SK-N-SH treated with all-trans-retinoic acid at 6 μM for 48 hours (cell line): Measurements from ENCODE around the gene PIGU.
"Not testable (repeated sequence)": the region's sequence is repeated elsewhere in the genome, so short reads cannot be mapped to it uniquely, and the experiment has no call there.

Source experiments
- ATAC-seq: fragments of 200-7000 bp; cut with Tn5 transposase; 3 replicates; pipeline ENCODE4 v1.9.1; 2020; ENCODE audit warnings: mild to moderate bottlenecking, moderate library complexity
- ARNTL ChIP-seq: fragments of 450-650 bp; formaldehyde crosslinking; IDR thresholded peaks from 2 replicates; pipeline ENCODE4 v1.5.0; 2020; ENCODE audit warnings: low read depth, mild to moderate bottlenecking, moderate library complexity, borderline replicate concordance
- BACH2 ChIP-seq: fragments of 250-450 bp; sonication (Bioruptor Pico); IDR thresholded peaks from 2 replicates; pipeline ENCODE4 v1.9.0; 2021; ENCODE audit warnings: mild to moderate bottlenecking, borderline replicate concordance
- CSDC2 ChIP-seq: fragments of 250-450 bp; sonication (Bioruptor Pico); IDR thresholded peaks from 2 replicates; pipeline ENCODE4 v1.5.0; 2020; ENCODE audit warnings: mild to moderate bottlenecking, moderate library complexity
- GLIS3 ChIP-seq: fragments of 250-450 bp; sonication (Bioruptor Pico); IDR thresholded peaks from 2 replicates; pipeline ENCODE4 v1.5.0; 2020; ENCODE audit warnings: mild to moderate bottlenecking, moderate library complexity
- ISL1 ChIP-seq: fragments of 250-450 bp; sonication (Bioruptor Pico); IDR thresholded peaks from 2 replicates; pipeline ENCODE4 v2.1.2; 2022; ENCODE audit warnings: mild to moderate bottlenecking, moderate library complexity
- OSR1 ChIP-seq: fragments of 250-450 bp; sonication (Bioruptor Pico); IDR thresholded peaks from 2 replicates; pipeline ENCODE4 v1.8.0; 2022; ENCODE audit warnings: moderate library complexity, mild to moderate bottlenecking, inconsistent platforms
- POU6F1 ChIP-seq: fragments of 250-450 bp; sonication (Bioruptor Pico); IDR thresholded peaks from 2 replicates; pipeline ENCODE4 v1.8.0; 2021; ENCODE audit warnings: low read depth, mild to moderate bottlenecking, moderate library complexity, borderline replicate concordance
- PPARA ChIP-seq: fragments of 250-450 bp; sonication (Bioruptor Pico); IDR thresholded peaks from 2 replicates; pipeline ENCODE4 v1.5.0; 2020; ENCODE audit warnings: mild to moderate bottlenecking, borderline replicate concordance
- RARB ChIP-seq: fragments of 250-450 bp; sonication (Bioruptor Pico); IDR thresholded peaks from 2 replicates; pipeline ENCODE4 v1.8.0; 2021; ENCODE audit warnings: mild to moderate bottlenecking, moderate library complexity
- SNAI2 ChIP-seq: fragments of 250-450 bp; sonication (Bioruptor Pico); IDR thresholded peaks from 2 replicates; pipeline ENCODE4 v1.5.0; 2020; ENCODE audit warnings: mild to moderate bottlenecking, moderate library complexity
- TCF4 ChIP-seq: fragments of 250-450 bp; sonication (Bioruptor Pico); IDR thresholded peaks from 2 replicates; pipeline ENCODE4 v1.8.0; 2021; ENCODE audit warnings: mild to moderate bottlenecking, moderate library complexity, borderline replicate concordance
- TOX ChIP-seq: fragments of 250-450 bp; sonication (Bioruptor Pico); IDR thresholded peaks from 2 replicates; pipeline ENCODE4 v1.8.0; 2021; ENCODE audit warnings: mild to moderate bottlenecking, moderate library complexity, borderline replicate concordance
- ZC3H10 ChIP-seq: fragments of 250-450 bp; sonication (Bioruptor Pico); IDR thresholded peaks from 2 replicates; pipeline ENCODE4 v1.5.1; 2021; ENCODE audit warnings: mild to moderate bottlenecking, moderate library complexity
- ZFP3 ChIP-seq: fragments of 250-450 bp; sonication (Bioruptor Pico); IDR thresholded peaks from 2 replicates; pipeline ENCODE4 v1.5.0; 2020; ENCODE audit warnings: mild to moderate bottlenecking, moderate library complexity
- ZFP30 ChIP-seq: fragments of 450-650 bp; formaldehyde crosslinking; IDR thresholded peaks from 2 replicates; pipeline ENCODE4 v1.5.0; 2022; ENCODE audit warnings: mild to moderate bottlenecking, moderate library complexity
- ZNF565 ChIP-seq: fragments of 450-650 bp; formaldehyde crosslinking; conservative IDR thresholded peaks from 2 replicates; pipeline ENCODE4 v1.5.0; 2020; ENCODE audit warnings: low read depth, mild to moderate bottlenecking, moderate library complexity
- ZNF70 ChIP-seq: fragments of 450-650 bp; formaldehyde crosslinking; IDR thresholded peaks from 2 replicates; pipeline ENCODE4 v1.5.0; 2020; ENCODE audit warnings: mild to moderate bottlenecking, moderate library complexity
- TF ChIP-seq, protein P1 (sequence below): fragments of 250-450 bp; sonication (Bioruptor Pico); IDR thresholded peaks from 2 replicates; pipeline ENCODE4 v1.5.0; 2020; ENCODE audit warnings: mild to moderate bottlenecking, moderate library complexity
- TF ChIP-seq, protein P2 (sequence below): fragments of 250-450 bp; sonication (Bioruptor Pico); IDR thresholded peaks from 2 replicates; pipeline ENCODE4 v1.5.1; 2020; ENCODE audit warnings: low read depth, mild to moderate bottlenecking, moderate library complexity
- TF ChIP-seq, protein P3 (sequence below): fragments of 250-450 bp; sonication (Bioruptor Pico); IDR thresholded peaks from 2 replicates; pipeline ENCODE4 v1.5.1; 2021; ENCODE audit warnings: mild to moderate bottlenecking, moderate library complexity

PIGU gene

DNA sequence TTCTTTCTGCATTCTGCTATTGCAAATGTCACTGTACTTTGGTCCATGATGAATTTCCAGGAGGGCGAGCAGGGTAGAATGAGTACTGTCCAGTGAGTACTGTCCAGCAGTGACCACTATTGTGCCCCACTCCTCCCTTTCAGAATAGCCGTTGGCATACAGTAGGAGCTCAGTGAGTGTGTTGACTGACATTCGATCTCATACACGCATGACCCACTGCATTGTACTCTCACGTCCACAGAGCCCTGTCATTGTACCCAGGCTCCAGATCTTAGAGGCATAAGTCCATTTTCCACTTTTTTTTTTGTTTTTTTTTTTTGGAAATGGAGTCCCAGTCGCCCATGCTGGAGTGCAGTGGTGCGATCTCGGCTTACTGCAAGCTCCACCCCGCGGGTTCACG is 152.5 kb downstream of the PIGU start:
- TF ChIP-seq GLIS3 (CRISPR knock-in tag) (no peak), POU6F1 (CRISPR knock-in tag) (no peak), RARB (no peak), CSDC2 (CRISPR knock-in tag) (no peak), OSR1 (no peak), ARNTL (CRISPR knock-in tag) (no peak), ZFP30 (CRISPR knock-in tag) (no peak), ZFP3 (CRISPR knock-in tag) (no peak), ISL1 (no peak), ZNF565 (no peak), ZC3H10 (no peak), SNAI2 (CRISPR knock-in tag) (no peak), ZNF70 (CRISPR knock-in tag) (no peak), TOX (CRISPR knock-in tag) (no peak), BACH2 (no peak), PPARA (CRISPR knock-in tag) (no peak)
- TF ChIP-seq, protein P1, sequence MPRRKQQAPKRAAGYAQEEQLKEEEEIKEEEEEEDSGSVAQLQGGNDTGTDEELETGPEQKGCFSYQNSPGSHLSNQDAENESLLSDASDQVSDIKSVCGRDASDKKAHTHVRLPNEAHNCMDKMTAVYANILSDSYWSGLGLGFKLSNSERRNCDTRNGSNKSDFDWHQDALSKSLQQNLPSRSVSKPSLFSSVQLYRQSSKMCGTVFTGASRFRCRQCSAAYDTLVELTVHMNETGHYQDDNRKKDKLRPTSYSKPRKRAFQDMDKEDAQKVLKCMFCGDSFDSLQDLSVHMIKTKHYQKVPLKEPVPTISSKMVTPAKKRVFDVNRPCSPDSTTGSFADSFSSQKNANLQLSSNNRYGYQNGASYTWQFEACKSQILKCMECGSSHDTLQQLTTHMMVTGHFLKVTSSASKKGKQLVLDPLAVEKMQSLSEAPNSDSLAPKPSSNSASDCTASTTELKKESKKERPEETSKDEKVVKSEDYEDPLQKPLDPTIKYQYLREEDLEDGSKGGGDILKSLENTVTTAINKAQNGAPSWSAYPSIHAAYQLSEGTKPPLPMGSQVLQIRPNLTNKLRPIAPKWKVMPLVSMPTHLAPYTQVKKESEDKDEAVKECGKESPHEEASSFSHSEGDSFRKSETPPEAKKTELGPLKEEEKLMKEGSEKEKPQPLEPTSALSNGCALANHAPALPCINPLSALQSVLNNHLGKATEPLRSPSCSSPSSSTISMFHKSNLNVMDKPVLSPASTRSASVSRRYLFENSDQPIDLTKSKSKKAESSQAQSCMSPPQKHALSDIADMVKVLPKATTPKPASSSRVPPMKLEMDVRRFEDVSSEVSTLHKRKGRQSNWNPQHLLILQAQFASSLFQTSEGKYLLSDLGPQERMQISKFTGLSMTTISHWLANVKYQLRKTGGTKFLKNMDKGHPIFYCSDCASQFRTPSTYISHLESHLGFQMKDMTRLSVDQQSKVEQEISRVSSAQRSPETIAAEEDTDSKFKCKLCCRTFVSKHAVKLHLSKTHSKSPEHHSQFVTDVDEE (CRISPR knock-in tag) = no peak
- TF ChIP-seq, protein P2, sequence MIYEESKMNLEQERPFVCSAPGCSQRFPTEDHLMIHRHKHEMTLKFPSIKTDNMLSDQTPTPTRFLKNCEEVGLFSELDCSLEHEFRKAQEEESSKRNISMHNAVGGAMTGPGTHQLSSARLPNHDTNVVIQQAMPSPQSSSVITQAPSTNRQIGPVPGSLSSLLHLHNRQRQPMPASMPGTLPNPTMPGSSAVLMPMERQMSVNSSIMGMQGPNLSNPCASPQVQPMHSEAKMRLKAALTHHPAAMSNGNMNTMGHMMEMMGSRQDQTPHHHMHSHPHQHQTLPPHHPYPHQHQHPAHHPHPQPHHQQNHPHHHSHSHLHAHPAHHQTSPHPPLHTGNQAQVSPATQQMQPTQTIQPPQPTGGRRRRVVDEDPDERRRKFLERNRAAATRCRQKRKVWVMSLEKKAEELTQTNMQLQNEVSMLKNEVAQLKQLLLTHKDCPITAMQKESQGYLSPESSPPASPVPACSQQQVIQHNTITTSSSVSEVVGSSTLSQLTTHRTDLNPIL (CRISPR knock-in tag) = no peak
- TF ChIP-seq, protein P3, sequence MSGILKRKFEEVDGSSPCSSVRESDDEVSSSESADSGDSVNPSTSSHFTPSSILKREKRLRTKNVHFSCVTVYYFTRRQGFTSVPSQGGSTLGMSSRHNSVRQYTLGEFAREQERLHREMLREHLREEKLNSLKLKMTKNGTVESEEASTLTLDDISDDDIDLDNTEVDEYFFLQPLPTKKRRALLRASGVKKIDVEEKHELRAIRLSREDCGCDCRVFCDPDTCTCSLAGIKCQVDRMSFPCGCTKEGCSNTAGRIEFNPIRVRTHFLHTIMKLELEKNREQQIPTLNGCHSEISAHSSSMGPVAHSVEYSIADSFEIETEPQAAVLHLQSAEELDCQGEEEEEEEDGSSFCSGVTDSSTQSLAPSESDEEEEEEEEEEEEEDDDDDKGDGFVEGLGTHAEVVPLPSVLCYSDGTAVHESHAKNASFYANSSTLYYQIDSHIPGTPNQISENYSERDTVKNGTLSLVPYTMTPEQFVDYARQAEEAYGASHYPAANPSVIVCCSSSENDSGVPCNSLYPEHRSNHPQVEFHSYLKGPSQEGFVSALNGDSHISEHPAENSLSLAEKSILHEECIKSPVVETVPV (CRISPR knock-in tag) = no peak
- no peak for ATAC-seq

DNA sequence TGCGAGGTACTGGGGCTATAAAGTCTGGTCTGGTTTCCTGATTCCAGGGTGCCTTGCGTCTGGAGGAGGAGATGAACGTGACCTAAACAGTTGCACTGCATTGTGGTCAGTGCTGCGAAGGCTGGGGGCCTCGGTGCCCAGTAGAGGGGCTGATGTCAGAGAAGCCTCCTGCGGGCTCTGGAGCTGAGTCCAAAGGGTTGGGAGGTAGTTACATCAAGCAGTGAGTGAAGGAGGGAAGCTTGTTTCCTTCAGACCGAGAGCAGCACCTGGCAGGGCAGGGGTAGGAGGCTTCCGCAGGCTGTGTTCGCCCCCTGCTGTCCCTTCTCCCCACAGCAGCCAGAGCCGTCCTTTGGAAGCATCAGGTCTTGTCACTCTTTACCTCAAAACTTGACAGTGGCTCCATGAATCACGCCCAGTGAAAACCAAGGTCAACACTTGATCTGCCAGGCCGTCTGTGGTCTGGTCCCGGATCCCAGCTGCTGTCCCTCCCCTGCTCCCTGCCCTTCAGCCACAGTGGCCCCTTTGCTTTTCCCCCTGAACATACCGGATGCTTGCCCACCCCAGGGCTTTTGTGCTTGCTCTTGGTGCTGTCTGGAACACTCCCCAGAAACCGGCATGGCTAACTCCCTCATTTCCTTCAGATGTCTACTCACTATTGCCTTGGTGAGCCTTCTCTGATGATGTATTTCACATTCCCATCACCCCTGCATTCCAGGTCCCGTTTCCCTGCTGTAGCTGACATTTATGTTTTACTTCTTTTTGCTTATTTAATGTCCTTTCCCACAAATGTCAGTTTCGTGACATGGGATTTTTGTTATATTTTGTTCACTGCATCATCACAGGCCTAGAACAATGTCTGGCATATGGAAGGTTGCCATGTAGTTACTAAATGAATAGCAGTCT is 153.7 kb downstream of the PIGU start:
- TF ChIP-seq ZNF70 (CRISPR knock-in tag) = no peak
- no peak for TF ChIP-seq TCF4 (CRISPR knock-in tag)
- TF ChIP-seq ZC3H10 = no peak
- TF ChIP-seq TOX (CRISPR knock-in tag) = no peak
- TF ChIP-seq ZFP3 (CRISPR knock-in tag) = no peak
- TF ChIP-seq POU6F1 (CRISPR knock-in tag) = no peak
- no peak for TF ChIP-seq CSDC2 (CRISPR knock-in tag)
- no peak for TF ChIP-seq ZFP30 (CRISPR knock-in tag)
- TF ChIP-seq, protein P2 (CRISPR knock-in tag) = no peak
- TF ChIP-seq, all 23 proteins: peak for 0
- peak; percentile 50 for ATAC-seq

DNA sequence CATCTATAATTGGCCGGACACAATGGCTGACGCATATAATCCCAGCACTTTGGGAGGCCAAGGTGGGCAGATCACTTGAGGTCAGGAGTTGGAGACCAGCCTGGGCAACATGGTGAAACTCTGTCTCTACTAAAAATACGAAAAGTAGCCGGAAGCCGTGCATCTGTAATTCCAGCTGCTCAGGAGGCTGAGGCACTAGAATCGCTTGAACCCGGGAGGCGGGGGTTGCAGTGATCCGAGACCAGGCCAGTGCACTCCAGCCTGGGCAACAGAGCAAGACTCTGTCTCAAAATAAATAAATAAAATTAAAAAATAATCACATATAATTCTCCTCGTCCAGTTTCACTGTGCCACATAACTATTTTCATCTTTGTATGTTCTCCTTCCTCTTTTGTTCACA is 157.1 kb downstream of the PIGU start:
- not testable (repeated sequence) for ATAC-seq

- ATAC-seq = not testable (repeated sequence)
These were observed 158.0 kb downstream of the PIGU start for GRCh38 chr20:34518863-34519262.
